Measurements from ENCODE around the gene IQCF2.
"Not testable (repeated sequence)": the region's sequence is repeated elsewhere in the genome, so short reads cannot be mapped to it uniquely, and the experiment has no call there.

The IQCF2 gene

DNA sequence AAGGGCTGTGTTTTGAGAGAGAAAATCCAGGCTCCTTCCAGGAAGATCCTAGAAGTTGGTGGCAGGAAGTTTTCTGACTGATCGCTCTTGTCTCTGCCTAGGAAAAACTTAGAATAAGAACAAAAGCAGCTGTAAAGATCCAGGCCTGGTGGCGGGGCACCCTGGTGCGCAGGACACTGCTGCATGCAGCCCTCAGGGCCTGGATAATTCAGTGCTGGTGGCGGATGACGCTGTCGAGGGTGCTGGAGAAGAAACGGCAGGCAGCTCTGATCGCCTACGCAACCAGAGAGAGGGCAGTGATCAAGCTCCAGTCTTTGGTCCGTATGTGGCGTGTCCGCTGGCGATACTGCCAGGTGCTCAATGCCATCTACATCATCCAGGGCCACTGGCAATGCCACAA, 1.5 kb downstream of the IQCF2 start:
- H3K4me3 ChIP-seq (ENCODE audit: low read length): no peak overlapping the region
- DNase-seq (ENCODE audit: low read depth): no peak
- TF ChIP-seq, protein P1, sequence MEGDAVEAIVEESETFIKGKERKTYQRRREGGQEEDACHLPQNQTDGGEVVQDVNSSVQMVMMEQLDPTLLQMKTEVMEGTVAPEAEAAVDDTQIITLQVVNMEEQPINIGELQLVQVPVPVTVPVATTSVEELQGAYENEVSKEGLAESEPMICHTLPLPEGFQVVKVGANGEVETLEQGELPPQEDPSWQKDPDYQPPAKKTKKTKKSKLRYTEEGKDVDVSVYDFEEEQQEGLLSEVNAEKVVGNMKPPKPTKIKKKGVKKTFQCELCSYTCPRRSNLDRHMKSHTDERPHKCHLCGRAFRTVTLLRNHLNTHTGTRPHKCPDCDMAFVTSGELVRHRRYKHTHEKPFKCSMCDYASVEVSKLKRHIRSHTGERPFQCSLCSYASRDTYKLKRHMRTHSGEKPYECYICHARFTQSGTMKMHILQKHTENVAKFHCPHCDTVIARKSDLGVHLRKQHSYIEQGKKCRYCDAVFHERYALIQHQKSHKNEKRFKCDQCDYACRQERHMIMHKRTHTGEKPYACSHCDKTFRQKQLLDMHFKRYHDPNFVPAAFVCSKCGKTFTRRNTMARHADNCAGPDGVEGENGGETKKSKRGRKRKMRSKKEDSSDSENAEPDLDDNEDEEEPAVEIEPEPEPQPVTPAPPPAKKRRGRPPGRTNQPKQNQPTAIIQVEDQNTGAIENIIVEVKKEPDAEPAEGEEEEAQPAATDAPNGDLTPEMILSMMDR (conservative IDR thresholded peaks at IDR 0.05; ENCODE audit: low read length): no peak

DNA sequence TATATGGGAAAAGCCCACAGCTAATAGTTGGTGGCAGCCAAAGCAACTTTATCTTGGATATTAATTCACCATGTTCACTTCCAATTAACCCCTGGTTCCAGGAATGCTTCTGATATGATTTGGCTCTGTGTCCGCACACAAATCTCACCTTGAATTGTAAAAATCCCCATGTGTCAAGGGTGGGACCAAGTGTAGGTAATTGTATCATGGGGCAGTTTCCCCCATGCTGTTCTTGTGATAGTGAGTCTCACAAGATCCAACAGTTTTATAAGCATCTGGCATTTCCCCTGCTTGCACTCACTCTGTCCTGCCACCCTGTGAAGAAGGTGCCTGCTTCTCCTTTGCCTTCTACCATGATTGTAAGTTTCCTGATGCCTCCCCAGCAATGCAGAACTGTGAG, 7.5 kb downstream of the IQCF2 start:
- DNase-seq (ENCODE audit: low read depth); H3K4me3 ChIP-seq (ENCODE audit: low read length): not testable (repeated sequence)

DNA sequence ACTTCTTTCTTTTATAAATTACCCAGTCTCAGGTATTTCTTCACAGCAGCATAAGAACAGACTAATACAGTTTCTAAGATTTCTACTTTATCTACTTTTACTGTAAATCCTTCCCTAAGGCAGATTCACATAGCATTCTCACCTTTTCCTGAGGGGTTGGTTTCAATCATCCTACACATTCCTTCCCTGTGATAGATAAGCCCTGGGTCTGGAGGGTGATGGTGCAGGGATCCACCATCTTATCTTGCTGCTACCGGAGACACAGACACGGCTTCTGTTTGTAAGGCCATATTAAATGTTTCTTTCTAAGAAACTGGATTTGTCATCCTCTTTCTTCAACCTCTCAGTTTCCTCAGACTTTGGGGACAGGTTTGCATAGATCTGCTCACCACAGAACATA, 7.9 kb downstream of the IQCF2 start:
- TF ChIP-seq, protein P1 (conservative IDR thresholded peaks at IDR 0.05; ENCODE audit: low read length): no peak
- no peak overlapping the region for H3K4me3 ChIP-seq (ENCODE audit: low read length)
- DNase-seq (ENCODE audit: low read depth): no peak

DNA sequence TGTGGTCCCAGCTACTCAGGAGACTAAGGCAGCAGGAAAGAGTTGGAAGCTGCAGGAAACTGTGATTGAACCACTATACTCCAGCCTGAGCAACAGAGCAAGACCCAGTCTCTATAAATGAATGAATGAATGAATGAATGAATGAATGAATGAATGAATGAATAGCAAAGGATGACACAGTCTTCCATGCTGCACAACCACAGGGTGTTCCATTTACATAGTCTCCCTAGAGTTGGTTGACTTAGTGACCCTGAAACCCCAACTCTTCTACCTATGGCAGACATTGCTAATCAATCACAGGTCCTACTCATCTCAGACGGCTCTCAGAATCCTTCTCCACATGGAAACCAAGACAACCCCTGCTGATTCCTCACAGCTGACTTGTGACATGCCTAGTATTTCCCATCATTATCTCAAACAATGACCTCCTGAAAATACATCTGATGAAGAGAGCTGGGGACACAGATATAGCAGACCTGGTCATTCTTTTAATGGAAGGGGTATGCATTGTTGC, 11.9 kb downstream of the IQCF2 start:
- no peak overlapping the region for H3K4me3 ChIP-seq (ENCODE audit: low read length)
- TF ChIP-seq, protein P1 (conservative IDR thresholded peaks at IDR 0.05; ENCODE audit: low read length): no peak
- DNase-seq (ENCODE audit: low read depth): no peak

DNA sequence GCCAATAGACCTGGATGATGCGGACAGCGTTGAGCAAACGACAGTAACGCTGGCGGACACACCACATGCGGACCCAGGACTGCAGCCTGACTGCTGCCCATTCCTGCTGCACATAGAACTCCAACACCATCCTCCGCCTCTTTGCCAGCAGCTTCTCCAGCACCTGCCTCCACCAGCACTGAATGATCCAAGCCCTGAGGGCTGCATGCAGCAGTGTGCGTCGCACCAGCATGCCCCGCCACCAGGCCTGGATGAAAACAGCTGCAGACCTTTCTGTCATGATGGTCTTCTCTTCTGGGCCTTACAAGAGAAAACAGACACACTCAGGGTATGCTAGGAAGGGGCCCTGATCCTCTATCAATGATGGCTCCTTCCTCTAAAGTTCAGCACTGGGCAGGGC, 12.5 kb downstream of the IQCF2 start:
- TF ChIP-seq, protein P1 (conservative IDR thresholded peaks at IDR 0.05; ENCODE audit: low read length): no peak
- H3K4me3 ChIP-seq (ENCODE audit: low read length): no peak overlapping the region
- no peak for DNase-seq (ENCODE audit: low read depth)

DNA sequence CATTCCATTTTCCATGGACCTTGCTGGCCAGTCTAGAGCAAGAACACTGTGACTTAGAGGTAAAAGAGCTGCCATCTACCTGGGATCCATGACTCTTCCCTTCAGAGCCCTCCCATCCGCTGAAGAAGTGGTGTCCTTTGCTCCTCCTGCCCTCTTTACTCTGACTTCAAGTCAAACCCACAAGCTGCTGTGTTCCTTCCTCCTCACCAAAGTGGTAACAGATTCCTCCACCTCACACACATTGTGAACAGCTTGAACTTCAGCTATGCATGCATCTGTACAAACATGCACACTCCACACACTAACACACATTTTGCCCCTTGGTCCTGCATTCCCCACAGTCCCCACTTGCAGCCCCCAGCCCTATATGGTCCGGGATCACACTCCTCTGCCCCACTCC, 13.0 kb downstream of the IQCF2 start:
- TF ChIP-seq, protein P1 (conservative IDR thresholded peaks at IDR 0.05; ENCODE audit: low read length): no peak
- H3K4me3 ChIP-seq (ENCODE audit: low read length): no peak overlapping the region

DNA sequence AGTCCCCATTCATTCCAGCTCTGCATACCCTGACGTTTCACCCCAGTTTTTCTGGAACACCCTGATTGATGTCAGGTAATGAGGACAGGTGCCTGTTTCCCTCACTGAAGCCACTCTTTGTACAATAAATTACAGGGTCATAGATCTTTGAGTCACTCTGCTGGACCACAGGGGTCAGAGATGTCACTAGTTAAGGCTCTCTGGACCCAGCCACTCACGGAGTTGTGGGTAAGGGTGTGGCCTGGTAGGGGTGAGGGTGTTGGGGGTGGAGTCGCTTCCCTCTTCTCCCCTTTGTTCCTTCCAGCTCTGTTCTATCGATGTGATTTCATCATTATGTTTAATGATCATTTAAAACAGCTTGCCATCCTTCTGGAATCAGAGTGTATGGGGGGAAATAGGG, 13.5 kb downstream of the IQCF2 start:
- TF ChIP-seq, protein P1 (conservative IDR thresholded peaks at IDR 0.05; ENCODE audit: low read length): no peak
- DNase-seq (ENCODE audit: low read depth): no peak
- H3K4me3 ChIP-seq (ENCODE audit: low read length): no peak overlapping the region

More for the DNA sequence above, 13.0 kb downstream of the IQCF2 start:
- no peak for DNase-seq (ENCODE audit: low read depth)

DNA sequence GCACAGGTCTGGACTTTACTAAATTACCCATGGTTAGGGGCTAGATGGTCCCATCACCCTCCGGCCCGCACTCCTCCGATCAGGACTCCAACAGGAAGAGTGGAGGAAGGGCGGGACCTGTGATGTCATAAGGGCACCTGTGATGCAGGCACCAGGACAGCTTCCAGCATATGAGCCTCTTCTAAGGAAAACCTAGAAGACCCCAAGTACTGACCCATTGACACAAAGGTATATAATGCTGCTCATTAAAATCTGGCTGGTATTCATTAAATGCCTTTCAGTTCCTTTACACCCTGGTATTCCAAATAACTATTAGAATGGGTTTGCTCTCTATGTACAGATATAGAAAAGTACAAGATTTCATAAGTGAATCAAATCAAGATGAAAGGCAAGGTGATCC, 14.1 kb downstream of the IQCF2 start, which contains the start of gene IQCF5:
Gene IQCF5 (minus strand): TSS at position 101 of the 400 bp plus-strand sequence. CDS start 70 bp downstream, at position 31.
- no peak within 1 kb of the TSS for H3K4me3 ChIP-seq (ENCODE audit: low read length)
- TF ChIP-seq, protein P1 (conservative IDR thresholded peaks at IDR 0.05; ENCODE audit: low read length): no peak
- DNase-seq (ENCODE audit: low read depth): no peak
